Naive B cell (primary cell): ENCODE data around the gene BSPRY. TPM values are rescaled to one million over a fixed set of nuclear protein-coding genes. Genes with fewer than 3 reads are reported as not detected.

ENCODE experiments used
- ATAC-seq, 2 donors: fragments of 150-1000 bp; cut with Tn5 transposase; 2 replicates each; pipeline ENCODE4 v1.10.0; 2021; ENCODE audit warnings: low read depth in 2 of 2, mild to moderate bottlenecking in 2 of 2, moderate library complexity in 2 of 2
- DNase-seq: peaks from one replicate; pipeline ENCODE4 v3.0.0; 2022
- H3K27ac Mint-ChIP-seq, 6 donors: one replicate each; pipeline ENCODE4 v1.8.0; 2020 to 2022; ENCODE audit warnings: mild to moderate bottlenecking in 6 of 6, mixed read lengths in 6 of 6, moderate library complexity in 5 of 6, inconsistent platforms in 2 of 6
- H3K27me3 Mint-ChIP-seq, 3 donors: one replicate each; pipeline ENCODE4 v1.8.0; 2021 to 2022; ENCODE audit warnings: mixed read lengths in 3 of 3, mild to moderate bottlenecking in 1 of 3
- H3K36me3 Mint-ChIP-seq, 2 donors: one replicate each; pipeline ENCODE4 v1.8.0; 2020 to 2022; ENCODE audit warnings: mixed read lengths in 2 of 2, inconsistent platforms in 1 of 2, mild to moderate bottlenecking in 1 of 2
- H3K4me1 Mint-ChIP-seq, 3 donors: one replicate each; pipeline ENCODE4 v1.8.0; 2020 to 2022; ENCODE audit warnings: mixed read lengths in 3 of 3, inconsistent platforms in 1 of 3, mild to moderate bottlenecking in 1 of 3, moderate library complexity in 1 of 3
- H3K4me3 Mint-ChIP-seq, 8 donors: one replicate each; pipeline ENCODE4 v1.8.0; 2020 to 2022; ENCODE audit warnings: mild to moderate bottlenecking in 8 of 8, mixed read lengths in 8 of 8, moderate library complexity in 8 of 8, inconsistent platforms in 2 of 8
- H3K9me3 Mint-ChIP-seq, 7 donors: one replicate each; pipeline ENCODE4 v1.8.0; 2020 to 2022; ENCODE audit warnings: mixed read lengths in 7 of 7, mild to moderate bottlenecking in 5 of 7, inconsistent platforms in 2 of 7, moderate library complexity in 1 of 7
- polyA plus RNA-seq, 6 donors: library from polyadenylated mRNA; unstranded; fragments of 300-500 nt; fragmentation: Illumina TruSeq; gene quantifications; one replicate each; pipeline ENCODE4 v1.2.3, GENCODE V29; 2021; ENCODE audit warnings: low read depth in 6 of 6

The BSPRY gene
- polyA plus RNA-seq, result 1 to 10 TPM in 4 of 6 donors, under 1 TPM in 2; 0.16 to 1.9 (median 1.2) TPM

GRCh38 chr9:113349445-113350094 is at the start of gene BSPRY:
TSS of gene BSPRY (plus strand) at chr9:113349541. CDS start at chr9:113349580, 39 bp downstream.
- no peaks in the 10 kb centered on the region for H3K36me3 Mint-ChIP-seq
- peak within 1 kb of the TSS; percentile 80 to 93 (median 87) for H3K4me3 Mint-ChIP-seq
- H3K27me3 Mint-ChIP-seq, result peaks cover 0 to 31% (median 18%) of the 10 kb centered on the region in 3 donors
- peak; percentile 64 to 71 for ATAC-seq
- no peaks in the 10 kb centered on the region for H3K9me3 Mint-ChIP-seq
- peak; percentile 33 for DNase-seq
- H3K27ac Mint-ChIP-seq, result peak within 1 kb of the TSS in 3 of 6 donors; percentile 62 to 86 (median 82)
- H3K4me1 Mint-ChIP-seq, result peaks cover 18 to 24% (median 19%) of the 10 kb centered on the region in 3 donors

- Mint-ChIP-seq H3K4me1 (peaks cover 0 to 14% (median 0%) of the 10 kb centered on the region in 3 donors), H3K27me3 (peaks cover 8 to 16% (median 13%) of the 10 kb centered on the region in 3 donors), H3K36me3 (no peaks in the 10 kb centered on the region), H3K9me3 (no peaks in the 10 kb centered on the region), H3K27ac (no peak overlapping the region), H3K4me3 (no peak overlapping the region)
- ATAC-seq (no peak), DNase-seq (no peak)
Measured at GRCh38 chr9:113299800-113300292, 49.5 kb upstream of the BSPRY start.

- peaks cover 0 to 14% (median 0%) of the 10 kb centered on the region in 3 donors for H3K4me1 Mint-ChIP-seq
- ATAC-seq (no peak), DNase-seq (no peak)
- H3K27me3 Mint-ChIP-seq, result peaks cover 8 to 16% (median 13%) of the 10 kb centered on the region in 3 donors
- H3K9me3 Mint-ChIP-seq, result no peaks in the 10 kb centered on the region
- no peak overlapping the region for H3K27ac Mint-ChIP-seq
- no peak overlapping the region for H3K4me3 Mint-ChIP-seq
- H3K36me3 Mint-ChIP-seq, result no peaks in the 10 kb centered on the region
Measured at GRCh38 chr9:113301548-113301947, 47.8 kb upstream of the BSPRY start.

- ATAC-seq (no peak), DNase-seq (no peak)
- H3K4me1 Mint-ChIP-seq, result peaks cover 0 to under 1% (median 0%) of the 10 kb centered on the region in 3 donors
- no peaks in the 10 kb centered on the region for H3K9me3 Mint-ChIP-seq
- no peaks in the 10 kb centered on the region for H3K36me3 Mint-ChIP-seq
- H3K27ac Mint-ChIP-seq, result peak within 1 kb of the TSS in 1 of 6 donors; percentile 51
- peaks cover 8 to 16% (median 13%) of the 10 kb centered on the region in 3 donors for H3K27me3 Mint-ChIP-seq
- peak within 1 kb of the TSS in 1 of 8 donors; percentile 1 for H3K4me3 Mint-ChIP-seq
Measured at GRCh38 chr9:113302792-113303418, 46.4 kb upstream of the BSPRY start, which contains the start of gene RNF183. TSS of gene RNF183 (minus strand) at chr9:113303376. CDS start at chr9:113298184, 5,192 bp downstream.

- no peaks in the 10 kb centered on the region for H3K9me3 Mint-ChIP-seq
- no peak overlapping the region for H3K27ac Mint-ChIP-seq
- DNase-seq, result no peak
- ATAC-seq, result no peak
- no peaks in the 10 kb centered on the region for H3K4me1 Mint-ChIP-seq
- no peak overlapping the region for H3K4me3 Mint-ChIP-seq
- no peaks in the 10 kb centered on the region for H3K36me3 Mint-ChIP-seq
- peaks cover 0 to 8% (median 0%) of the 10 kb centered on the region in 3 donors for H3K27me3 Mint-ChIP-seq
Measured at GRCh38 chr9:113306566-113306965, 42.8 kb upstream of the BSPRY start.

- H3K4me1 Mint-ChIP-seq, result no peaks in the 10 kb centered on the region
- ATAC-seq, result no peak
- no peaks in the 10 kb centered on the region for H3K36me3 Mint-ChIP-seq
- DNase-seq, result no peak
- no peaks in the 10 kb centered on the region for H3K9me3 Mint-ChIP-seq
- H3K27me3 Mint-ChIP-seq, result peaks cover 0 to 8% (median 0%) of the 10 kb centered on the region in 3 donors
- H3K27ac Mint-ChIP-seq, result no peak overlapping the region
- H3K4me3 Mint-ChIP-seq, result no peak overlapping the region
Measured at GRCh38 chr9:113307396-113307975, 41.9 kb upstream of the BSPRY start.

- H3K27ac Mint-ChIP-seq, result no peak overlapping the region
- ATAC-seq (no peak), DNase-seq (peak; percentile 6)
- no peaks in the 10 kb centered on the region for H3K27me3 Mint-ChIP-seq
- H3K9me3 Mint-ChIP-seq, result no peaks in the 10 kb centered on the region
- H3K4me3 Mint-ChIP-seq, result no peak overlapping the region
- no peaks in the 10 kb centered on the region for H3K36me3 Mint-ChIP-seq
- H3K4me1 Mint-ChIP-seq, result no peaks in the 10 kb centered on the region
Measured at GRCh38 chr9:113309204-113309813, 40.0 kb upstream of the BSPRY start.

GRCh38 chr9:113310538-113310937 is 38.8 kb upstream of the BSPRY start:
- DNase-seq (no peak), ATAC-seq (no peak)
- Mint-ChIP-seq H3K4me1 (no peaks in the 10 kb centered on the region), H3K27ac (no peak overlapping the region), H3K27me3 (no peaks in the 10 kb centered on the region), H3K4me3 (no peak overlapping the region), H3K9me3 (no peaks in the 10 kb centered on the region), H3K36me3 (no peaks in the 10 kb centered on the region)

- Mint-ChIP-seq H3K4me3 (no peak overlapping the region), H3K9me3 (no peaks in the 10 kb centered on the region), H3K27ac (no peak overlapping the region), H3K4me1 (no peaks in the 10 kb centered on the region), H3K36me3 (no peaks in the 10 kb centered on the region), H3K27me3 (no peaks in the 10 kb centered on the region)
- ATAC-seq, result no peak
- DNase-seq, result no peak
Measured at GRCh38 chr9:113311961-113312360, 37.4 kb upstream of the BSPRY start.

GRCh38 chr9:113313261-113313660 is 36.1 kb upstream of the BSPRY start:
- ATAC-seq, result no peak
- H3K4me3 Mint-ChIP-seq, result no peak overlapping the region
- no peaks in the 10 kb centered on the region for H3K36me3 Mint-ChIP-seq
- H3K4me1 Mint-ChIP-seq, result no peaks in the 10 kb centered on the region
- no peaks in the 10 kb centered on the region for H3K27me3 Mint-ChIP-seq
- DNase-seq, result no peak
- no peak overlapping the region for H3K27ac Mint-ChIP-seq
- no peaks in the 10 kb centered on the region for H3K9me3 Mint-ChIP-seq

GRCh38 chr9:113315231-113315630 is 34.1 kb upstream of the BSPRY start:
- no peaks in the 10 kb centered on the region for H3K27me3 Mint-ChIP-seq
- no peak overlapping the region for H3K4me3 Mint-ChIP-seq

GRCh38 chr9:113316030-113316429 is 33.3 kb upstream of the BSPRY start:
- H3K27me3 Mint-ChIP-seq, result no peaks in the 10 kb centered on the region
- DNase-seq, result no peak
- H3K9me3 Mint-ChIP-seq, result no peaks in the 10 kb centered on the region
- no peak overlapping the region for H3K27ac Mint-ChIP-seq
- no peak for ATAC-seq
- no peaks in the 10 kb centered on the region for H3K4me1 Mint-ChIP-seq
- H3K36me3 Mint-ChIP-seq, result no peaks in the 10 kb centered on the region
- H3K4me3 Mint-ChIP-seq, result no peak overlapping the region

More at GRCh38 chr9:113315231-113315630, 34.1 kb upstream of the BSPRY start:
- ATAC-seq (no peak), DNase-seq (no peak)
- Mint-ChIP-seq H3K36me3 (no peaks in the 10 kb centered on the region), H3K4me1 (no peaks in the 10 kb centered on the region), H3K9me3 (no peaks in the 10 kb centered on the region), H3K27ac (no peak overlapping the region)

- no peaks in the 10 kb centered on the region for H3K9me3 Mint-ChIP-seq
- no peak overlapping the region for H3K4me3 Mint-ChIP-seq
- H3K36me3 Mint-ChIP-seq, result no peaks in the 10 kb centered on the region
- ATAC-seq (no peak), DNase-seq (no peak)
- H3K4me1 Mint-ChIP-seq, result no peaks in the 10 kb centered on the region
- H3K27ac Mint-ChIP-seq, result no peak overlapping the region
- no peaks in the 10 kb centered on the region for H3K27me3 Mint-ChIP-seq
Measured at GRCh38 chr9:113317777-113318176, 31.6 kb upstream of the BSPRY start.
